ENCODE results near the gene COLEC12. TPM values are rescaled to one million over a fixed set of nuclear protein-coding genes. Genes with fewer than 3 reads are reported as not detected.
"Not testable (repeated sequence)": the region's sequence is repeated elsewhere in the genome, so short reads cannot be mapped to it uniquely, and the experiment has no call there.

Gene COLEC12
- total and polyA plus RNA-seq, 12 donors, result 1.5 to 19.5 (median 8.6) TPM

- TF ChIP-seq CTCF (IDR thresholded peaks at IDR 0.05) (no peak), POLR2A (IDR thresholded peaks at IDR 0.05) (no peak)
- no peak overlapping the region for H3K4me3 ChIP-seq
- DNase-seq, result no peak
- intact Hi-C loops (cut with DNase I), result no loop called here
- 67 to 91% (median 86%) methylated on average over 5 to 6 of the region's 6 CpGs for WGBS, 4 donors
- no peaks in the 10 kb centered on the region for H3K27me3 ChIP-seq
- H3K9me3 ChIP-seq (replicated peaks in 1 of 3), result no peaks in the 10 kb centered on the region
- no peaks in the 10 kb centered on the region for H3K36me3 ChIP-seq (replicated peaks in 1 of 2)
- no peaks in the 10 kb centered on the region for H3K4me1 ChIP-seq (replicated peaks in 1 of 2)
- H3K27ac ChIP-seq, result no peak overlapping the region
These were observed 93.8 kb downstream of the COLEC12 start for GRCh38 chr18:406677-407076.

GRCh38 chr18:405006-405405 is 95.5 kb downstream of the COLEC12 start:
- H3K27me3 ChIP-seq; H3K9me3 ChIP-seq (replicated peaks in 1 of 3); DNase-seq; H3K27ac ChIP-seq; intact Hi-C loops (cut with DNase I); H3K4me3 ChIP-seq; H3K36me3 ChIP-seq (replicated peaks in 1 of 2); H3K4me1 ChIP-seq (replicated peaks in 1 of 2): not testable (repeated sequence)
- WGBS, 4 donors, result 77 to 86% (median 80%) methylated on average over 4 of the region's 4 CpGs

GRCh38 chr18:404061-404636 is 96.4 kb downstream of the COLEC12 start:
- intact Hi-C loops (cut with DNase I), result no loop called here
- TF ChIP-seq CTCF (IDR thresholded peaks at IDR 0.05) (no peak), POLR2A (IDR thresholded peaks at IDR 0.05) (no peak)
- no peaks in the 10 kb centered on the region for H3K27me3 ChIP-seq
- no peaks in the 10 kb centered on the region for H3K4me1 ChIP-seq (replicated peaks in 1 of 2)
- no peak for DNase-seq
- no peaks in the 10 kb centered on the region for H3K9me3 ChIP-seq (replicated peaks in 1 of 3)
- no peaks in the 10 kb centered on the region for H3K36me3 ChIP-seq (replicated peaks in 1 of 2)
- WGBS, 4 donors, result 73 to 80% (median 76%) methylated on average over 8 of the region's 8 CpGs
- no peak overlapping the region for H3K27ac ChIP-seq
- no peak overlapping the region for H3K4me3 ChIP-seq

GRCh38 chr18:402129-402528 is 98.4 kb downstream of the COLEC12 start:
- intact Hi-C loops (cut with DNase I), result no loop called here
- H3K4me3 ChIP-seq, result no peak overlapping the region
- TF ChIP-seq POLR2A (IDR thresholded peaks at IDR 0.05), result no peak
- TF ChIP-seq CTCF (IDR thresholded peaks at IDR 0.05), result no peak
- WGBS, 4 donors, result 81 to 86% (median 83%) methylated on average over 5 of the region's 5 CpGs
- no peak for DNase-seq
- H3K27ac ChIP-seq, result no peak overlapping the region
- no peaks in the 10 kb centered on the region for H3K27me3 ChIP-seq
- no peaks in the 10 kb centered on the region for H3K36me3 ChIP-seq (replicated peaks in 1 of 2)
- H3K4me1 ChIP-seq (replicated peaks in 1 of 2), result no peaks in the 10 kb centered on the region
- H3K9me3 ChIP-seq (replicated peaks in 1 of 3), result no peaks in the 10 kb centered on the region

GRCh38 chr18:400456-400855 is 100.0 kb downstream of the COLEC12 start:
- TF ChIP-seq CTCF (IDR thresholded peaks at IDR 0.05), result no peak
- no peak for TF ChIP-seq POLR2A (IDR thresholded peaks at IDR 0.05)
- no peak overlapping the region for H3K4me3 ChIP-seq
- WGBS, 4 donors, result 78 to 84% (median 83%) methylated on average over 5 of the region's 5 CpGs
- no peaks in the 10 kb centered on the region for H3K4me1 ChIP-seq (replicated peaks in 1 of 2)
- DNase-seq, result no peak
- H3K27ac ChIP-seq, result no peak overlapping the region
- no peaks in the 10 kb centered on the region for H3K36me3 ChIP-seq (replicated peaks in 1 of 2)
- H3K27me3 ChIP-seq, result no peaks in the 10 kb centered on the region
- intact Hi-C loops (cut with DNase I), result no loop called here
- no peaks in the 10 kb centered on the region for H3K9me3 ChIP-seq (replicated peaks in 1 of 3)
